IMR-90 (cell line): ENCODE measurements around the gene YARS2. TPM values are rescaled to one million over a fixed set of nuclear protein-coding genes. Genes with fewer than 3 reads are reported as not detected.

Experiments used
- ATAC-seq: fragments of 200-7000 bp; cut with Tn5 transposase; 2 replicates; pipeline ENCODE4 v1.9.1; 2020; ENCODE audit warnings: low read depth, mild to moderate bottlenecking, moderate library complexity
- BruUV-seq: library from RNA; stranded (reverse); fragments of 400-500 nt; replicated peaks from 2 replicates; lab custom pipeline; 2021; lab: Mats Ljungman, UMichigan
- CTCF ChIA-PET: fragments of 300-600 bp; formaldehyde crosslinking; extraction: SDS; loops from one replicate; lab custom pipeline; 2021; ENCODE audit warnings: antibody characterized with exemption; lab: Yijun Ruan, JAX
- POLR2A ChIA-PET: fragments of 300-600 bp; sonication (Branson Sonifier 250); formaldehyde crosslinking; loops from one replicate; lab custom pipeline; 2022; ENCODE audit warnings: antibody characterized with exemption; ENCODE audit not compliant: unreplicated experiment; lab: Charles Lee
- DNase-seq: peaks from one replicate; pipeline ENCODE4 v3.0.0; 2013
- H2AFZ ChIP-seq: replicated peaks from 2 replicates; pipeline ENCODE3; 2013; ENCODE audit warnings: low read length, mild to moderate bottlenecking; ENCODE audit not compliant: poor library complexity
- H2AK5ac ChIP-seq: 2 replicates; pipeline ENCODE4 v1.6.1; 2013; ENCODE audit warnings: low read depth, low read length, inconsistent platforms
- H2AK9ac ChIP-seq: replicated peaks from 2 replicates; pipeline ENCODE3; 2013; ENCODE audit warnings: mild to moderate bottlenecking, low read depth, low read length, moderate library complexity; ENCODE audit not compliant: poor library complexity
- H2BK120ac ChIP-seq: 2 replicates; pipeline ENCODE4 v1.6.1; 2013; ENCODE audit warnings: low read depth, low read length, inconsistent platforms
- H2BK15ac ChIP-seq: 3 replicates; pipeline ENCODE4 v1.6.1; 2013; ENCODE audit warnings: low read depth, low read length, inconsistent platforms
- H2BK20ac ChIP-seq: 2 replicates; pipeline ENCODE4 v1.6.1; 2013; ENCODE audit warnings: low read depth, mild to moderate bottlenecking, inconsistent platforms, low read length, moderate library complexity
- H2BK5ac ChIP-seq: 2 replicates; pipeline ENCODE4 v1.6.1; 2013; ENCODE audit warnings: mild to moderate bottlenecking, low read depth, low read length, inconsistent platforms; ENCODE audit not compliant: poor library complexity, severe bottlenecking
- H3K14ac ChIP-seq: replicated peaks from 2 replicates; pipeline ENCODE4 v1.6.1; 2013; ENCODE audit warnings: low read depth, low read length, inconsistent platforms
- H3K18ac ChIP-seq: 2 replicates; pipeline ENCODE4 v1.6.1; 2013; ENCODE audit warnings: low read depth, low read length, control low read depth
- H3K23ac ChIP-seq: 2 replicates; pipeline ENCODE4 v1.6.1; 2013; ENCODE audit warnings: low read depth, low read length, inconsistent platforms
- H3K27ac ChIP-seq: 2 replicates; pipeline ENCODE4 v1.5.1; 2013; ENCODE audit warnings: mild to moderate bottlenecking, control low read depth, low read length; ENCODE audit not compliant: insufficient read depth
- H3K27me3 ChIP-seq: 2 replicates; pipeline ENCODE4 v1.6.1; 2013; ENCODE audit warnings: low read length; ENCODE audit not compliant: control insufficient read depth, insufficient read depth
- H3K36me3 ChIP-seq: 2 replicates; pipeline ENCODE4 v1.6.1; 2013; ENCODE audit warnings: low read length, mixed read lengths; ENCODE audit not compliant: control insufficient read depth, insufficient read depth
- H3K4ac ChIP-seq: 2 replicates; pipeline ENCODE4 v1.6.1; 2013; ENCODE audit warnings: low read depth, low read length, inconsistent platforms
- H3K4me1 ChIP-seq: 2 replicates; pipeline ENCODE4 v1.6.1; 2013; ENCODE audit warnings: low read length, mixed read lengths; ENCODE audit not compliant: control insufficient read depth, insufficient read depth
- H3K4me2 ChIP-seq: 2 replicates; pipeline ENCODE4 v1.6.1; 2013; ENCODE audit warnings: low read depth, mild to moderate bottlenecking, control low read depth, low read length, moderate library complexity
- H3K4me3 ChIP-seq: 2 replicates; pipeline ENCODE4 v1.5.1; 2013; ENCODE audit warnings: low read depth, mild to moderate bottlenecking, control low read depth, low read length, moderate library complexity; ENCODE audit not compliant: insufficient read depth
- H3K56ac ChIP-seq: 2 replicates; pipeline ENCODE4 v1.6.1; 2013; ENCODE audit warnings: low read length, inconsistent platforms; ENCODE audit not compliant: insufficient read depth; ENCODE audit errors: extremely low read depth
- H3K79me1 ChIP-seq, 2 experiments: 2 replicates each; pipeline ENCODE4 v1.6.1; 2013; ENCODE audit warnings: low read length in 2 of 2, inconsistent platforms in 1 of 2, low read depth in 1 of 2
- H3K9ac ChIP-seq: 2 replicates; pipeline ENCODE4 v1.6.1; 2013; ENCODE audit warnings: low read depth, low read length, control low read depth
- H3K9me1 ChIP-seq: 2 replicates; pipeline ENCODE4 v1.6.1; 2013; ENCODE audit warnings: low read length, inconsistent platforms; ENCODE audit not compliant: insufficient read depth
- H3K9me3 ChIP-seq: 2 replicates; pipeline ENCODE4 v1.6.1; 2013; ENCODE audit warnings: low read length; ENCODE audit not compliant: control insufficient read depth, insufficient read depth
- H4K20me1 ChIP-seq: 2 replicates; pipeline ENCODE4 v1.6.1; 2013; ENCODE audit warnings: low read length, inconsistent platforms; ENCODE audit not compliant: insufficient read depth
- H4K5ac ChIP-seq: 2 replicates; pipeline ENCODE4 v1.6.1; 2013; ENCODE audit warnings: mild to moderate bottlenecking, low read depth, low read length, control low read depth
- H4K8ac ChIP-seq, 2 experiments: 2 replicates each; pipeline ENCODE4 v1.6.1; 2013; ENCODE audit warnings: low read depth in 2 of 2, low read length in 2 of 2, control low read depth in 1 of 2, inconsistent platforms in 1 of 2
- H4K91ac ChIP-seq: 2 replicates; pipeline ENCODE4 v1.6.1; 2013; ENCODE audit warnings: low read depth, low read length, inconsistent platforms; ENCODE audit not compliant: insufficient read depth
- BHLHE40 ChIP-seq: fragments of 150-350 bp; IDR thresholded peaks from 2 replicates; pipeline ENCODE4 v1.6.1; 2016; ENCODE audit warnings: mild to moderate bottlenecking, low read depth, low read length
- CEBPB ChIP-seq: IDR thresholded peaks from 2 replicates; pipeline ENCODE4 v1.6.1; 2012; ENCODE audit warnings: low read depth, low read length, improper control_type of control experiment
- CHD1 ChIP-seq: IDR thresholded peaks from 2 replicates; pipeline ENCODE4 v1.6.1; 2012; ENCODE audit warnings: low read depth, low read length, improper control_type of control experiment
- CTCF ChIP-seq: conservative IDR thresholded peaks from 2 replicates; pipeline ENCODE4 v1.5.1; 2012; ENCODE audit warnings: mild to moderate bottlenecking, low read depth, low read length, improper control_type of control experiment
- ELK1 ChIP-seq: fragments of 150-350 bp; IDR thresholded peaks from 2 replicates; pipeline ENCODE4 v1.6.1; 2016; ENCODE audit warnings: low read depth, mild to moderate bottlenecking, low read length, moderate library complexity, borderline replicate concordance
- FOS ChIP-seq: fragments of 150-350 bp; IDR thresholded peaks from 2 replicates; pipeline ENCODE4 v1.6.1; 2016; ENCODE audit warnings: low read depth, low read length
- MAFK ChIP-seq: IDR thresholded peaks from 2 replicates; pipeline ENCODE4 v1.6.1; 2012; ENCODE audit warnings: low read depth, low read length, improper control_type of control experiment
- MAZ ChIP-seq: IDR thresholded peaks from 2 replicates; pipeline ENCODE4 v1.6.1; 2012; ENCODE audit warnings: low read depth, mild to moderate bottlenecking, low read length, improper control_type of control experiment, moderate library complexity, borderline replicate concordance
- MXI1 ChIP-seq: IDR thresholded peaks from 2 replicates; pipeline ENCODE4 v1.6.1; 2012; ENCODE audit warnings: low read depth, mild to moderate bottlenecking, low read length, moderate library complexity, borderline replicate concordance
- NFE2L2 ChIP-seq: fragments of 150-350 bp; IDR thresholded peaks from 2 replicates; pipeline ENCODE4 v1.6.1; 2016; ENCODE audit warnings: low read depth, mild to moderate bottlenecking, low read length
- POLR2A ChIP-seq: IDR thresholded peaks from 2 replicates; pipeline ENCODE4 v1.6.1; 2012; ENCODE audit warnings: mild to moderate bottlenecking, low read depth, low read length
- RAD21 ChIP-seq: IDR thresholded peaks from 2 replicates; pipeline ENCODE4 v1.6.1; 2012; ENCODE audit warnings: low read length, improper control_type of control experiment
- RCOR1 ChIP-seq: IDR thresholded peaks from 2 replicates; pipeline ENCODE4 v1.6.1; 2012; ENCODE audit warnings: mild to moderate bottlenecking, low read length, improper control_type of control experiment; ENCODE audit not compliant: insufficient replicate concordance
- RFX5 ChIP-seq: IDR thresholded peaks from 2 replicates; pipeline ENCODE4 v1.8.0; 2012; ENCODE audit warnings: low read depth, mild to moderate bottlenecking, low read length, moderate library complexity
- SMC3 ChIP-seq: fragments of 150-350 bp; IDR thresholded peaks from 2 replicates; pipeline ENCODE4 v1.6.1; 2016; ENCODE audit warnings: low read depth, mild to moderate bottlenecking, antibody characterized with exemption, low read length, moderate library complexity
- USF2 ChIP-seq: fragments of 150-350 bp; IDR thresholded peaks from 2 replicates; pipeline ENCODE4 v1.6.1; 2017; ENCODE audit warnings: mild to moderate bottlenecking, antibody characterized with exemption, low read length, low read depth
- WGBS, 2 experiments: methylation state at CpG; one replicate each; pipeline versions ENCODE4 v1.1.5 to v1.1.7; 2013; ENCODE audit warnings: missing lambda C conversion rate in 2 of 2; ENCODE audit not compliant: insufficient read length in 1 of 2; ENCODE audit errors: extremely low coverage in 2 of 2; 5-methylcytosine and 5-hydroxymethylcytosine counted together
- dilution Hi-C: fragments of 300-500 bp; cut with HindIII; formaldehyde crosslinking; loops from one replicate; pipeline ENCODE4 v1.14.3; 2018; ENCODE audit warnings: low sequenced_read_pairs; ENCODE audit not compliant: unreplicated experiment
- in situ Hi-C: fragments of 300-500 bp; cut with MboI; formaldehyde crosslinking; loops from 3 replicates; pipeline ENCODE4 v1.14.3; 2019; ENCODE audit warnings: low sequenced_read_pairs, inconsistent platforms, mixed read lengths
- intact Hi-C: fragments of 100-400 bp; cut with micrococcal nuclease; formaldehyde crosslinking; loops from 2 replicates; pipeline ENCODE4 v1.10.0; 2022
- polyA plus RNA-seq, 3 experiments: library from polyadenylated mRNA; depleted of rRNA; stranded (reverse); fragments of >200 nt; gene quantifications; 2 replicates each; pipeline ENCODE4 v1.2.3, GENCODE V29; 2012; ENCODE audit warnings: low replicate concordance in 1 of 3
- total RNA-seq: library from RNA; depleted of rRNA; stranded (reverse); fragments of >200 nt; gene quantifications from 2 replicates; pipeline ENCODE4 v1.2.3, GENCODE V29; 2012

Gene YARS2
- total and polyA plus RNA-seq, 2 of the 4 experiments (the other 2 are of a cell fraction): 15.3 to 26.9 TPM

GRCh38 chr12:32777691-32778175, 22.0 kb upstream of the YARS2 start:
- Histone ChIP-seq H2BK20ac (no peak overlapping the region), H3K9me3 (no peaks in the 10 kb centered on the region), H3K27ac (no peak overlapping the region), H3K4me3 (no peak overlapping the region), H3K9ac (no peak overlapping the region), H4K91ac (no peak overlapping the region), H3K9me1 (no peaks in the 10 kb centered on the region), H3K79me1 (no peaks in the 10 kb centered on the region), H3K14ac (no peak overlapping the region), H2AK9ac (no peak overlapping the region), H2BK15ac (no peak overlapping the region), H2BK5ac (no peak overlapping the region), H4K8ac (no peak overlapping the region), H3K4me1 (no peaks in the 10 kb centered on the region), H3K4me2 (no peak overlapping the region), H3K36me3 (no peaks in the 10 kb centered on the region), H3K4ac (no peak overlapping the region), H2BK120ac (no peak overlapping the region), H3K18ac (no peak overlapping the region), H3K27me3 (no peaks in the 10 kb centered on the region), H4K20me1 (no peaks in the 10 kb centered on the region), H2AK5ac (no peak overlapping the region), H4K5ac (no peak overlapping the region), H2AFZ (no peak overlapping the region), H3K23ac (no peak overlapping the region), H3K56ac (no peak overlapping the region)
- intact Hi-C loops (no loop called here), in situ Hi-C loops (no loop called here), dilution Hi-C loops (no loop called here)
- no TSS peak for BruUV-seq
- POLR2A ChIA-PET: no interaction called here
- DNase-seq (no peak), ATAC-seq (no peak)
- no peak for TF ChIP-seq BHLHE40
- no peak for TF ChIP-seq SMC3
- no peak for TF ChIP-seq CTCF
- TF ChIP-seq ELK1: no peak
- no peak for TF ChIP-seq CHD1
- no peak for TF ChIP-seq MAZ
- no peak for TF ChIP-seq FOS
- no peak for TF ChIP-seq RCOR1
- TF ChIP-seq USF2: no peak
- no peak for TF ChIP-seq NFE2L2
- no peak for TF ChIP-seq CEBPB
- no peak for TF ChIP-seq POLR2A
- no peak for TF ChIP-seq RAD21
- no peak for TF ChIP-seq RFX5
- TF ChIP-seq MAFK: no peak
- TF ChIP-seq MXI1: no peak
- WGBS, 2 experiments: no CpG with 5 or more reads among the region's 6 CpGs
- CTCF ChIA-PET: no interaction called here
